ENCODE measurements around the gene SLC52A1.

Gene SLC52A1

DNA sequence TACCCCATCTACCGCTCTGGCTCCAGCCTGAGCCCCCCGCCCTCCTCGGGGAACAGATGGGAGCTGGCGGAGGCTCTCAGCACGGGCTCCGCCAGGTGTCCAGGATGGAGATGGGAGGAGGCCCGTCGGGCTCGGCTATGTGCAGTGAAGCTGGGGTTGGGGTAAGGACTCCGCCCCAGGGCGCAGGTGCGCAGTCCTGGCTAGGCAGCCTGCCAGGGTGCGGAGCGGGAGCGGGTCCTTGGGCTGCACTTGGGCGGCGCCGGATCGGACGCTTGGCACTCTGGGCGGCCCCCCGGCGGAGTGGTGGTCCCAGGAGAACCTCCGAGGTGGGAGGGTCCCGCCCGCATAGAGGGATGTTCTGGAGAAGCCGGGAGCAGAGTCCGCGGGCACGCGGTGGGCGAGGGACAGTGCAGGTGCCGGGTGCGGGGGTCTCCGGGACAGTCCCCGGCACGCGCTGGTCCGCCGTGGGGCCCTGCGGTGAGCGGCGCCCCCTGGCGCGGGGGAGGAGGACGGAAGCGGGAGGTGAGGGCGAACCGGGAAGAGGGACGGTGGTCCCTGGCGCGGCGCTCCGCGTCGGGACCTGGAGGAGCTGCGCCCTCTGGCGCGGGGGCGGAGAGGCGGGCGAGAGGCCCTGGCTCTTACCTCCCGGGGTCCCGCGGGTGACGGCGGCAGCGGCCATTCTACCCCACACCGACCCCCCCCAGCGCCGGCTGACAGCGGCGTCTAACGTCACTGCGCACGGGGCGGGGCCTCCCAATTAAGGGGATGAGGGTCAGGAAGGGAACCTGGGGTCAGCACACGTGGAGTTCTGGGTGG, 48.1 kb downstream of the SLC52A1 start, which contains the start of gene CAMTA2:
TSS of gene CAMTA2 (minus strand) at position 725 of the 816 bp plus-strand sequence. CDS start 1,453 bp downstream, outside the sequence.
- DNase-seq: peak; percentile 51 to 58

GRCh38 chr17:4986403-4986802, 48.8 kb downstream of the SLC52A1 start:
- DNase-seq: no peak

All from Kasumi-1 (cell line).